Liver (tissue), 9 donors: ENCODE measurements around the gene SPTLC1. TPM values are rescaled to one million over a fixed set of nuclear protein-coding genes. Genes with fewer than 3 reads are reported as not detected.

ENCODE experiments used
- DNase-seq: peaks from one replicate; pipeline ENCODE4 v3.0.0-alpha.2; 2017; ENCODE audit warnings: low spot score
- H3K27ac ChIP-seq, 2 donors: one replicate each; pipeline ENCODE4 v1.7.0; 2013; ENCODE audit warnings: inconsistent platforms in 2 of 2, low read length in 2 of 2, control low read depth in 1 of 2, low read depth in 1 of 2, mild to moderate bottlenecking in 1 of 2
- H3K27me3 ChIP-seq, 4 donors: one replicate each; pipeline versions ENCODE4 v1.6.1 to v1.7.0; 2013; ENCODE audit warnings: low read length in 3 of 4, inconsistent platforms in 1 of 4, mild to moderate bottlenecking in 1 of 4, moderate library complexity in 1 of 4; ENCODE audit not compliant: control insufficient read depth in 4 of 4, insufficient read depth in 4 of 4
- H3K36me3 ChIP-seq, 4 donors: one replicate each; pipeline versions ENCODE4 v1.6.1 to v1.7.0; 2013; ENCODE audit warnings: low read length in 3 of 4, mild to moderate bottlenecking in 3 of 4, low read depth in 1 of 4, moderate library complexity in 1 of 4; ENCODE audit not compliant: control insufficient read depth in 4 of 4, insufficient read depth in 3 of 4
- H3K4me1 ChIP-seq, 4 donors: one replicate each; pipeline versions ENCODE4 v1.6.1 to v1.7.0; 2013; ENCODE audit warnings: low read length in 3 of 4, mild to moderate bottlenecking in 3 of 4, moderate library complexity in 1 of 4; ENCODE audit not compliant: control insufficient read depth in 4 of 4, insufficient read depth in 4 of 4
- H3K4me3 ChIP-seq, 3 donors: one replicate each; pipeline versions ENCODE4 v1.6.1 to v1.7.0; 2013; ENCODE audit warnings: low read length in 3 of 3, control low read depth in 1 of 3, low read depth in 1 of 3, mild to moderate bottlenecking in 1 of 3
- H3K9ac ChIP-seq, 2 donors: one replicate each; pipeline ENCODE4 v1.7.0; 2013; ENCODE audit warnings: low read length in 2 of 2, mild to moderate bottlenecking in 2 of 2, moderate library complexity in 2 of 2, control low read depth in 1 of 2, low read depth in 1 of 2
- H3K9me3 ChIP-seq, 4 donors: one replicate each; pipeline versions ENCODE4 v1.6.1 to v1.7.0; 2013; ENCODE audit warnings: low read length in 3 of 4; ENCODE audit not compliant: control insufficient read depth in 4 of 4
- EGR1 ChIP-seq, 2 donors: IDR thresholded peaks; 2 replicates each; pipeline ENCODE4 v1.6.1; 2016 to 2018; ENCODE audit warnings: antibody characterized with exemption in 2 of 2, low read depth in 2 of 2
- FOXA1 ChIP-seq: IDR thresholded peaks from 2 replicates; pipeline ENCODE4 v1.6.1; 2016; ENCODE audit warnings: antibody characterized with exemption
- FOXA2 ChIP-seq: IDR thresholded peaks from 2 replicates; pipeline ENCODE4 v1.6.1; 2016; ENCODE audit warnings: antibody characterized with exemption
- GABPA ChIP-seq, 2 donors: IDR thresholded peaks in 1 of 2; conservative IDR thresholded peaks in 1 of 2; 2 replicates each; pipeline ENCODE4 v1.6.1; 2016; ENCODE audit warnings: antibody characterized with exemption in 2 of 2, mild to moderate bottlenecking in 1 of 2, moderate library complexity in 1 of 2
- HNF4A ChIP-seq, 2 donors: conservative IDR thresholded peaks; 2 replicates each; pipeline ENCODE4 v1.6.1; 2016; ENCODE audit warnings: antibody characterized with exemption in 2 of 2, mild to moderate bottlenecking in 2 of 2
- HNF4G ChIP-seq: IDR thresholded peaks from 2 replicates; pipeline ENCODE4 v1.6.1; 2016; ENCODE audit warnings: antibody characterized with exemption
- JUND ChIP-seq, 2 donors: IDR thresholded peaks; 2 replicates each; pipeline ENCODE4 v1.6.1; 2016; ENCODE audit warnings: antibody characterized with exemption in 2 of 2
- NR2F2 ChIP-seq: IDR thresholded peaks from 2 replicates; pipeline ENCODE4 v1.6.1; 2016; ENCODE audit warnings: antibody characterized with exemption
- RAD21 ChIP-seq, 2 donors: IDR thresholded peaks; 2 replicates each; pipeline ENCODE4 v1.6.1; 2016; ENCODE audit warnings: antibody characterized with exemption in 2 of 2, mild to moderate bottlenecking in 2 of 2
- RXRA ChIP-seq, 2 donors: IDR thresholded peaks; 2 replicates each; pipeline ENCODE4 v1.6.1; 2017 to 2018; ENCODE audit warnings: antibody characterized with exemption in 2 of 2, mild to moderate bottlenecking in 1 of 2
- SP1 ChIP-seq: IDR thresholded peaks from 2 replicates; pipeline ENCODE4 v1.6.1; 2018; ENCODE audit warnings: antibody characterized with exemption, mild to moderate bottlenecking
- TAF1 ChIP-seq: conservative IDR thresholded peaks from 2 replicates; pipeline ENCODE4 v1.6.1; 2016; ENCODE audit warnings: antibody characterized with exemption, mild to moderate bottlenecking
- YY1 ChIP-seq: IDR thresholded peaks from 2 replicates; pipeline ENCODE4 v1.6.1; 2016; ENCODE audit warnings: antibody characterized with exemption, mild to moderate bottlenecking
- WGBS: extraction: QIAGEN DNeasy Blood & Tissue Kit; methylation state at CpG from one replicate; pipeline ENCODE4 v1.1.7; 2013; 5-methylcytosine and 5-hydroxymethylcytosine counted together
- polyA plus RNA-seq, 2 donors: library from polyadenylated mRNA; stranded (reverse) in 1 of 2; unstranded in 1 of 2; fragments of 200-250 nt in 1 of 2; fragments of >200 nt in 1 of 2; fragmentation: Nextera tagmentation in 1 of 2; extraction: Ambion mirVana in 1 of 2; gene quantifications; one replicate each; pipeline versions ENCODE4 v1.2.1 to v1.2.3, GENCODE V29; 2013 to 2015
- total RNA-seq, 2 donors: library from RNA; depleted of rRNA; stranded (reverse); fragments of >200 nt; gene quantifications; one replicate each; pipeline ENCODE4 v1.2.3, GENCODE V29; 2014
- TF ChIP-seq, protein P1 (sequence below): IDR thresholded peaks from 2 replicates; pipeline ENCODE4 v1.6.1; 2016; ENCODE audit warnings: antibody characterized with exemption
- TF ChIP-seq, protein P2 (sequence below): IDR thresholded peaks from 2 replicates; pipeline ENCODE4 v1.6.1; 2016; ENCODE audit warnings: antibody characterized with exemption
- TF ChIP-seq, protein P3 (sequence below): IDR thresholded peaks from 2 replicates; pipeline ENCODE4 v1.6.1; 2016; ENCODE audit warnings: antibody characterized with exemption, mild to moderate bottlenecking
- TF ChIP-seq, protein P4 (sequence below): fragments of 150-350 bp; IDR thresholded peaks from 2 replicates; pipeline ENCODE4 v1.5.1; 2017; ENCODE audit warnings: improper control_type of control experiment, low read depth, low read length; ENCODE audit not compliant: missing input control
- TF ChIP-seq, protein P5 (sequence below): IDR thresholded peaks from 2 replicates; pipeline ENCODE4 v1.6.1; 2016; ENCODE audit warnings: antibody characterized with exemption
- donor health status: healthy.
- donor health status: healthy.
- donor health status: healthy.
- donor health status: healthy.
- donor health status: healthy.

Gene SPTLC1
- total and polyA plus RNA-seq, 4 donors, result 9.9 to 38.0 (median 19.8) TPM

DNA sequence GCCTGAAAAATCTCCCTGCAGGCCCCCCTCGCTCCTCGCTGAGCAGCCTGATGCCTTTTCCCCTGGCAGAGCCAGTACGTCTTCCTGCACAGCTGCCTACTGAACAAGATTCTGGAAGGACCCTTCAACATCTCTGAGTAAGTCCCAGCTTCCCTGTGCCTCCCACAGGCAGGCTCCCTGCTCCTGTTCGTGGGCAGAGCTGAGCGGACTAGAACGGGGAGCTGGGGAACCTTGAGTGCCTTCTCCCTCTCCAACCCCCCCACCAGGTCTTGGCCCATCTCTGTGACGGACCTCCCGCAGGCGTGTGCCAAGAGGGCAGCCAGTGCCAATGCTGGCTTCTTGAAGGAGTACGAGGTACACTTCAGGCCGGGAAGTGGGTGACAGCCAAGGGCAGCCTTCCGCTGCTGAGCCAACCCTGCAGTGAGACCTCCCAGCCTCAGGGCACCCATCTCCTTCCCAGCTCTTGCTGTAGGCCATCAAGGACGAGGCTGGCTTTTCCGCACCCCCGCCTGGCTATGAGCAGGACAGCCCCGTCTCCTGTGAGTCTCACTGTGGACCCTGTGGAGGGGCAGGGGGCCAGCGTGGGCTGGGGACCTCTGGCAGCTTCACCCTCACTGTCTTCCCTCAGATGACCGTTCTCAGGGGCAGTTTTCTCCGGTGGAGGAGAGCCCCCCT is 21.1 kb upstream of the SPTLC1 start:
- Histone ChIP-seq H3K4me1 (peaks cover 4 to 23% (median 14%) of the 10 kb centered on the region in 4 donors), H3K9me3 (no peaks in the 10 kb centered on the region), H3K9ac (no peak overlapping the region), H3K27me3 (no peaks in the 10 kb centered on the region), H3K4me3 (no peak overlapping the region), H3K36me3 (no peaks in the 10 kb centered on the region), H3K27ac (no peak overlapping the region)
- TF ChIP-seq FOXA1 (no peak), JUND (IDR thresholded peaks at IDR 0.05) (no peak), NR2F2 (no peak)
- 78% methylated on average over 19 of the region's 19 CpGs for WGBS
- no peak for DNase-seq

DNA sequence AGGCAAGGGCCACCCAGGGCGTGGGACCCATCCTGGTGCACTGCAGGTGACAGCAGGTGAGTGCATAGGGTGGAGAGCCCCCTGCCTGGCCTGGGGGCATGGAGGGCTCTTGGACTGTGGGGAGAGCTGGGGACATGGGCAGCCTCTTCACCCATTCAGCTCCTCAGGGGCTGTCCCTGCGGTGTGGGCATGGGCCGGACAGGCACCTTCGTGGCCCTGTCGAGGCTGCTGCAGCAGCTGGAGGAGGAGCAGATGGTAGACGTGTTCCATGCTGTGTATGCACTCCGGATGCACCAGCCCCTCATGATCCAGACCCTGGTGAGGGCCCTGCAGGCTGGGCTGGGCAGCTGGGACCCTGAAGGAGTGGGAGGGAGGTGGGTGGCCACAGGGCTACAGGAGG is 20.4 kb upstream of the SPTLC1 start:
- Histone ChIP-seq H3K27ac (no peak overlapping the region), H3K4me1 (peaks cover 1 to 15% (median 8%) of the 10 kb centered on the region in 4 donors), H3K36me3 (no peaks in the 10 kb centered on the region), H3K27me3 (no peaks in the 10 kb centered on the region), H3K4me3 (no peak overlapping the region), H3K9ac (no peak overlapping the region), H3K9me3 (no peaks in the 10 kb centered on the region)
- TF ChIP-seq GABPA (IDR thresholded peaks at IDR 0.05 in 1 of 2, conservative IDR thresholded peaks at IDR 0.05 in 1 of 2) (no peak), HNF4G (no peak), FOXA2 (no peak), HNF4A (conservative IDR thresholded peaks at IDR 0.05) (no peak), TAF1 (no peak), JUND (IDR thresholded peaks at IDR 0.05) (no peak), NR2F2 (no peak), SP1 (no peak), FOXA1 (no peak), RXRA (IDR thresholded peaks at IDR 0.05) (no peak), YY1 (no peak), EGR1 (IDR thresholded peaks at IDR 0.05; ENCODE audit: low read depth in 2 of 2) (no peak), RAD21 (IDR thresholded peaks at IDR 0.05) (no peak)
- TF ChIP-seq, protein P1, sequence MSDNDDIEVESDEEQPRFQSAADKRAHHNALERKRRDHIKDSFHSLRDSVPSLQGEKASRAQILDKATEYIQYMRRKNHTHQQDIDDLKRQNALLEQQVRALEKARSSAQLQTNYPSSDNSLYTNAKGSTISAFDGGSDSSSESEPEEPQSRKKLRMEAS, result no peak
- TF ChIP-seq, protein P2, sequence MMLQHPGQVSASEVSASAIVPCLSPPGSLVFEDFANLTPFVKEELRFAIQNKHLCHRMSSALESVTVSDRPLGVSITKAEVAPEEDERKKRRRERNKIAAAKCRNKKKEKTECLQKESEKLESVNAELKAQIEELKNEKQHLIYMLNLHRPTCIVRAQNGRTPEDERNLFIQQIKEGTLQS, result no peak
- TF ChIP-seq, protein P3, sequence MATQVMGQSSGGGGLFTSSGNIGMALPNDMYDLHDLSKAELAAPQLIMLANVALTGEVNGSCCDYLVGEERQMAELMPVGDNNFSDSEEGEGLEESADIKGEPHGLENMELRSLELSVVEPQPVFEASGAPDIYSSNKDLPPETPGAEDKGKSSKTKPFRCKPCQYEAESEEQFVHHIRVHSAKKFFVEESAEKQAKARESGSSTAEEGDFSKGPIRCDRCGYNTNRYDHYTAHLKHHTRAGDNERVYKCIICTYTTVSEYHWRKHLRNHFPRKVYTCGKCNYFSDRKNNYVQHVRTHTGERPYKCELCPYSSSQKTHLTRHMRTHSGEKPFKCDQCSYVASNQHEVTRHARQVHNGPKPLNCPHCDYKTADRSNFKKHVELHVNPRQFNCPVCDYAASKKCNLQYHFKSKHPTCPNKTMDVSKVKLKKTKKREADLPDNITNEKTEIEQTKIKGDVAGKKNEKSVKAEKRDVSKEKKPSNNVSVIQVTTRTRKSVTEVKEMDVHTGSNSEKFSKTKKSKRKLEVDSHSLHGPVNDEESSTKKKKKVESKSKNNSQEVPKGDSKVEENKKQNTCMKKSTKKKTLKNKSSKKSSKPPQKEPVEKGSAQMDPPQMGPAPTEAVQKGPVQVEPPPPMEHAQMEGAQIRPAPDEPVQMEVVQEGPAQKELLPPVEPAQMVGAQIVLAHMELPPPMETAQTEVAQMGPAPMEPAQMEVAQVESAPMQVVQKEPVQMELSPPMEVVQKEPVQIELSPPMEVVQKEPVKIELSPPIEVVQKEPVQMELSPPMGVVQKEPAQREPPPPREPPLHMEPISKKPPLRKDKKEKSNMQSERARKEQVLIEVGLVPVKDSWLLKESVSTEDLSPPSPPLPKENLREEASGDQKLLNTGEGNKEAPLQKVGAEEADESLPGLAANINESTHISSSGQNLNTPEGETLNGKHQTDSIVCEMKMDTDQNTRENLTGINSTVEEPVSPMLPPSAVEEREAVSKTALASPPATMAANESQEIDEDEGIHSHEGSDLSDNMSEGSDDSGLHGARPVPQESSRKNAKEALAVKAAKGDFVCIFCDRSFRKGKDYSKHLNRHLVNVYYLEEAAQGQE, result no peak
- TF ChIP-seq, protein P4, sequence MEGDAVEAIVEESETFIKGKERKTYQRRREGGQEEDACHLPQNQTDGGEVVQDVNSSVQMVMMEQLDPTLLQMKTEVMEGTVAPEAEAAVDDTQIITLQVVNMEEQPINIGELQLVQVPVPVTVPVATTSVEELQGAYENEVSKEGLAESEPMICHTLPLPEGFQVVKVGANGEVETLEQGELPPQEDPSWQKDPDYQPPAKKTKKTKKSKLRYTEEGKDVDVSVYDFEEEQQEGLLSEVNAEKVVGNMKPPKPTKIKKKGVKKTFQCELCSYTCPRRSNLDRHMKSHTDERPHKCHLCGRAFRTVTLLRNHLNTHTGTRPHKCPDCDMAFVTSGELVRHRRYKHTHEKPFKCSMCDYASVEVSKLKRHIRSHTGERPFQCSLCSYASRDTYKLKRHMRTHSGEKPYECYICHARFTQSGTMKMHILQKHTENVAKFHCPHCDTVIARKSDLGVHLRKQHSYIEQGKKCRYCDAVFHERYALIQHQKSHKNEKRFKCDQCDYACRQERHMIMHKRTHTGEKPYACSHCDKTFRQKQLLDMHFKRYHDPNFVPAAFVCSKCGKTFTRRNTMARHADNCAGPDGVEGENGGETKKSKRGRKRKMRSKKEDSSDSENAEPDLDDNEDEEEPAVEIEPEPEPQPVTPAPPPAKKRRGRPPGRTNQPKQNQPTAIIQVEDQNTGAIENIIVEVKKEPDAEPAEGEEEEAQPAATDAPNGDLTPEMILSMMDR, result no peak
- TF ChIP-seq, protein P5, sequence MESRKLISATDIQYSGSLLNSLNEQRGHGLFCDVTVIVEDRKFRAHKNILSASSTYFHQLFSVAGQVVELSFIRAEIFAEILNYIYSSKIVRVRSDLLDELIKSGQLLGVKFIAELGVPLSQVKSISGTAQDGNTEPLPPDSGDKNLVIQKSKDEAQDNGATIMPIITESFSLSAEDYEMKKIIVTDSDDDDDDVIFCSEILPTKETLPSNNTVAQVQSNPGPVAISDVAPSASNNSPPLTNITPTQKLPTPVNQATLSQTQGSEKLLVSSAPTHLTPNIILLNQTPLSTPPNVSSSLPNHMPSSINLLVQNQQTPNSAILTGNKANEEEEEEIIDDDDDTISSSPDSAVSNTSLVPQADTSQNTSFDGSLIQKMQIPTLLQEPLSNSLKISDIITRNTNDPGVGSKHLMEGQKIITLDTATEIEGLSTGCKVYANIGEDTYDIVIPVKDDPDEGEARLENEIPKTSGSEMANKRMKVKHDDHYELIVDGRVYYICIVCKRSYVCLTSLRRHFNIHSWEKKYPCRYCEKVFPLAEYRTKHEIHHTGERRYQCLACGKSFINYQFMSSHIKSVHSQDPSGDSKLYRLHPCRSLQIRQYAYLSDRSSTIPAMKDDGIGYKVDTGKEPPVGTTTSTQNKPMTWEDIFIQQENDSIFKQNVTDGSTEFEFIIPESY, result no peak
- no peak for DNase-seq
- 76% methylated on average over 7 of the region's 7 CpGs for WGBS
